NCI-H748 (cell line): Measurements from ENCODE around the gene ENTPD2.
"Not testable (repeated sequence)": the region's sequence is repeated elsewhere in the genome, so short reads cannot be mapped to it uniquely, and the experiment has no call there.

Experiments used
- DNase-seq: peaks from one replicate; lab custom pipeline; 2025; ENCODE audit not compliant: unreplicated experiment; lab: John Stamatoyannopoulos, UW

ENTPD2 gene

DNA sequence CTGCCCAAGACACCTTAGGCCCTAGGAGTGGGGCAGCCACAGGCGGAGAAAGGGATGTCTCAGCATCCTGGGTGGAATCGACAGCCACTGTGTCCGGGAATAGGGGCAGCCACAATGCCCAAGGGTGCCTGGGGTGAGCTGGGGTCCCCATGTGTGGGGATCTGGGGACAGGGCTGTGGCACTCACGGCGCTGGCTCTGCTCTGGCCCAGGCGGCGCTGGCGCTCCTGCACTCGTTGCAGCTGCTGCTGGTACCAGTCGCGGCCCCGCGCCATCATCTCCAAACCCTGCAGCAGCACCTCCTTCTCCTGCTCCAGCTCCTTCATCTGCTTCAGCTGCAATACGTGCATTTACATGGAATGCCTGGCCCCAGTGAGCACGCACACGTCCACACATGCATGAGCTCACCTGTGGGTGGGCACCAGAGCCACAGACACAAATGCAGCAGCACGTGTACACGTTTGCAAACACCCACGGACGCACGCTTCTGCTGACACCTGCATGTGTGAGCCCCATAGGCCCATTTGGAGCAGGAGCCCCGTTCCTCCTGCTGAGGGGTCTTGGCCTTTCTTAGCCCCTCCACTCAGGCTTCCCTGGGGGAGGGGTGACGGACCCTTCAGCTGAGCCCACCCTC lies 11.6 kb upstream of the ENTPD2 start:
- no peak for DNase-seq

DNA sequence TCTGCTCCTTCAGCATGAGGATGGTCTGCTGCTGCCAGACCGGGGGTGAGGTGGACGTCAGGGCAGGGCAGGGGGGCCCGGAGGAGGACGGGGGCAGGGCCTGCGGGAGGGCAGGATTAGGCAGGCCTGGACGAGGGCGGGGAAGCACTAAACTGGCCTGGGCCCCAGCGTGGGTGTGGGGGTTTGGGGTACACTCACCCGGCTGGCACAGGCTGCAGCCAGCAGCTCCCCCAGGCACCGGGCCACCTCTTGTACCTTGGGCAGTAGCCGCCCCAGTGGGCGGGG lies 11.0 kb upstream of the ENTPD2 start:
- DNase-seq = no peak

DNA sequence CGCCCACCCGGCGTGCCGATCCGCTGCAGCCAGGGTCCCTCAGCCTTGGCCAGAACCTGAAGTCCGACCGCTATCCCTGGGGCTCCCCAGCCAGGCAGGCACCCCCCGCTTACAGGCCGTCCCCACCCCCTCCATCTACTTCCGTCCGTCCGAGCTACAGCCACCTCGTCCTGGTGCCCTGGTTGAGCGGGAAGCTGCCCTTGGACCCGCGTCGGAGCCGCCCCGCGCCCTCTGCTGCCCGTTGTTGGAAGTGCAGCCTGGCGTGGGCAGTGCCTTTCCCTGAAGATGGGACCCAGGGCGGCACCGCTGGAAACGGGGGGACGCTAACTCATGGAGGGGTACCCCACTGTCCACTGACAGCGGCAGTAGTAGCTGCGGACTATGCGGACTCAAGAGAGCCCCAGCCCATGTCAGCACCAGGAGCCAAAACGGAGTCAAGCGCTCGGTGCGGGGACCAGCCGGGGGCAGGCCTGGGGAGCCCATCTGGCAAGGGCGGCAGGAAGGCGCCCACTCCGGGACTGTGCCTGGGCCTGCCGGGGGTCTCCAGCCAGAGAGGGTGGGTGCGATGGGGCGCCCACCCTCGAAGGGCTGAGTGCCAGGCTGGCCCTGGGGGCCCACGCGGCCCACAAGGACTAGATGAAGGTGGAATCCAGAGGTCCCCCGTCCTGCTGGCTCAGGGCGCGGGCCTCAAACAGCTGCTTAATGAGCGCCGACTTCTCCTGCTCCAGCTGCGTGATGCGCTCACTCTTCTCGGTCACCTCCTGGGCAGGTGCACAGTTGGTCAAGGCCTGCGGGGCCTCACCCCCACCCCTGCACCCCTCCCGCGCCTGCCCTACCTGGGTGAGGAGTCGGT lies 10.4 kb upstream of the ENTPD2 start:
- DNase-seq = peak; percentile 62

DNA sequence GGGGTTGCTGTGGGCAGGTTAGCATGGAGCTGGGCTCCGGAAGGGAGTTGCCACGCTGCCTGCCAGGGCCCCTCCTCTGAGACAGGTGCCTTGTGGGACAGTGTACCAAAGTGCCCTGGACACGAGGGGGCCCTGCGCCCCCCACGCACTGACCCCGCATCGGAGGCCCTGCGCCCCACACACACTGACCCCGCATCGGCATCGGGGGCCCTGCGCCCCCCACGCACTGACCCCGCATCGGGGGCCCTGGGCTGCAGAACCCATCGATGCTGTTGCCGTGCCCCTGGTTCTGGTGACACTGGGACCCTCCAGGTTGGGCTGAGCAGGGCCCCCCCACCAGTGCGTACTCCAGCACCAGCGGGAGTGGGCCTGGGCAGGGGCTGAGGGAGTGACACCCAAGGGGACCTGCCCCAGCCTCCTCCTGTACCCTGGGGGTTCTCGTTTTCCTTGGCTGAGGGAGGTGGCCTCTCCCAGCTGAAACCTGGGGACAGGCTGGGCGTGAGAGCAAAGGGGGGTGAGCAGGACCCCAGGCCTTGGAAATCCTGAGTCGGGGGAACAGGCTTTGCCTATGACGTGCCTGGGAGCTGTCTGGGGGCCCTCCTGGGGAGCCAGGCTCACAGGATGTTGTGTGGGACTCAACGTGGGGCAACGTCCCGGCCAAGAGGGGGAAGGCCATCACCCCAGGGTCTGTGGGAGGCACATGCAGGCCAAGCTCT lies 9.6 kb upstream of the ENTPD2 start:
- no peak for DNase-seq

DNA sequence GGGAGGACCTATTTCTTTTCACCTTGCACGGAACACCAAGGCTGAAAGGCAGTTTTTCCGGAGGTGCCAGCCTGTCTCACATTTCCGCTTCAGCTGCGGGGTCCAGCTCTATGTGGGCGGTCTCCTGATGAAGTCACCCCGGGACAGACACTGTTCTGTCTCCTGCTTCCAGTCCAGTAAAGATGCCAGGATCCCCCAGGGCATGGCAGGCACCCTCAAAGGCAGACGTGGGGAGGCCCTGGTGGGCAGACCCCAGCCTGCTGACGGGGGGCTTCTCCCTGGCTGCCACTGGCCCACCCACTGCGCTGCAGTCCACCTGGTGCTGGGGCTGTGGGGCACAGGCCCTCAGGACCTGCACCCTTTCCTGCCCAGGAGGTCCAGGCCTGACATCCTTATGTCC lies 8.9 kb upstream of the ENTPD2 start:
- DNase-seq = not testable (repeated sequence)

DNA sequence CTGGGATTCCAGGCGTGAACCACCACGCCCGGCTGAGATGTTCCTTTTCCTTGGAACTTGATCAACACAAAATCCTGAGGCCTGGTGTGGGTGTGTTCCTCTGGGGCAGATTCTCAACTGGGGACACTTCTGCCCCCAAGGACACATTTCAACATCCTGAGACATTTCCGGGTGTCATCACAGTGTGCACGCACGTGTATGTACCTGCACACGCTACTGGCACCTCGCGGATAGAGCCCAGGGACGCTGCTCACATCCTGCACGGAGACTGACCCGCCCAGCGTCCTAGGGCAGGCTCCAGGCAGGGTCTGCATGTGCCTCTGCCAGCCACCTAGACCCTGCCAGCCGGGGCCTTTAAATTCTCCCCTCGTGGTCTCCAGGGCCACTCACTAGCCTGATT lies 8.5 kb upstream of the ENTPD2 start:
- DNase-seq = no peak

DNA sequence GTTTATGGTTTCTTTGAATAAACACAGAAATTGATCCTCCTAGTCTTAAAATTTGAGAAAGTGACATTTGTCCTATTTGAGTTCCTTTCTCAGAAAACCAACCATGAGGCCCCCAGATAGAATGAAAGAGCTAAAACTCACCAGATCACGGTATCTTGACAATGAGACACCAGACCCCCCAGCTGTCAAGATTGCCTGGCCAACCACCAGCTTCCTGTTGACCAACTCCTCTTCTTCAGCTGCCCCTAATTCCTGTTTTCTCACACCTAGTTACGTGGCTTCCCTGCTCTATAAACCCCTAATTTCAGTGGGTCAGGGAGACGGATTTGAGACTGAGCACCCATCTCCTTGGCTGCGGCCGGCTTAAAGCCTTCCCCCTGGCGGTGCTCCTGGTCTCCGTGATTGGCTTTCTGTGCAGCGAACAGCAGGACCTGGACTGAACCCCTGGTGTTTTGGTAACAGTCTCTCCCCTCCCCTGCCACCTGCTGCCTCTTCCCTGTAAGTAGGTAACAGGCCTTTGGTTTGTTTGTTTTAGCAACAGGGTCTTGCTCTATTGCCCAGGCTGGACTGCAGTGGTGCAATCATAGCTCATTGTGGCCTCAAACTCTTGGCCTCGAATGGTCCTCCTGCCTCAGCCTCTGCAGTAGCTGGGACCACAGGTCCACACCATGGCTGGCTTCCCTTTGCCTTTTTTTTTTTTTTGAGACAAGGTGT lies 4.8 kb upstream of the ENTPD2 start:
- no peak for DNase-seq

DNA sequence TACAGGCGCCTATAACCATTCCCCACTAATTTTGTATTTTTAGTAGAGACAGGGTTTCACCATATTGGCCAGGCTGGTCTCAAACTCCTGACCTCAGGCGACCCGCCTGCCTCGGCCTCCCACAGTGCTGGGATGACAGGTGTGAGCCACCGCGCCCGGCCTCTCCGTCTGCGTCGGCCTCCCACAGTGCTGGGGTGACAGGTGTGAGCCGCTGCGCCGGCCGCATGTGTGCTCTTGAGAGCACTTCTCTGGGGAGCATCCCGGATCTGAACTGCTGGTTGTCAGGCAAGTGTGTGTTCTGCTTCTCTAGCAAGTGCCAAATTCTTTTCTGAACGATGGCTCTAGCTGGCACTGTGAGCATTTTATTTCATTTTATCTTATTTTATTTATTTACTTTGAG lies 3.7 kb upstream of the ENTPD2 start:
- DNase-seq = peak; percentile 33

DNA sequence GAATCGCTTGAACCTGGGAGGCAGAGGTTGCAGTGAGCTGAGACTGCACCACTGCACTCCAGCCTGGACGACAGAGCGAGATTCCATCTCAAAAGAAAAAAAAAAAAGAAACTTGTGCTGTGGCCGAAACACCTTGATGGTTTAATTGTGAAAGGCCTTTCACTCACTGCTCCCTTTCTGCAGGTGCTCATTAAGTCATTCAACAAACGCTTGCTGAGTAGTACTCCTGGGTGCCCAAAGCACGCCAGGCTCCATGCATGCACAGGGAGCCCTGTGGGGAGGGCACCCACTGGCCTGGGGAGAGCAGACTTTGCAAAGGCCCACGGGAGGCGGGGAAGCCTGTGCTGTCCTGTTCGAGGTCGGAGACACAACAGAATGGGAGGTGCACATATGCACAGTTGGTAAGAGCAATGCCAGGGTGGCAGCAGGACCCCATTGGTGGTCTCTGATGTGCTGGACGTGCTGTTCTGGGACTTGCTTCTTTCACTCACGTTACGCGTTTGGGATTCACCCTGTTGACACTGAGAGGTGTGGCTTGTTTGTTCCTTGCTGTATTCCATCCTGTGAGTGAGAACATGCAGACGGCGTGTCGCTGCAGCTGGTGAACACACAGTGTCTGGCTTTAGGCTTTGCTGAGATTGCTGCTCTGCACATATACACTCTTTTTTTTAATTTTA lies 3.0 kb upstream of the ENTPD2 start:
- DNase-seq = peak; percentile 56

DNA sequence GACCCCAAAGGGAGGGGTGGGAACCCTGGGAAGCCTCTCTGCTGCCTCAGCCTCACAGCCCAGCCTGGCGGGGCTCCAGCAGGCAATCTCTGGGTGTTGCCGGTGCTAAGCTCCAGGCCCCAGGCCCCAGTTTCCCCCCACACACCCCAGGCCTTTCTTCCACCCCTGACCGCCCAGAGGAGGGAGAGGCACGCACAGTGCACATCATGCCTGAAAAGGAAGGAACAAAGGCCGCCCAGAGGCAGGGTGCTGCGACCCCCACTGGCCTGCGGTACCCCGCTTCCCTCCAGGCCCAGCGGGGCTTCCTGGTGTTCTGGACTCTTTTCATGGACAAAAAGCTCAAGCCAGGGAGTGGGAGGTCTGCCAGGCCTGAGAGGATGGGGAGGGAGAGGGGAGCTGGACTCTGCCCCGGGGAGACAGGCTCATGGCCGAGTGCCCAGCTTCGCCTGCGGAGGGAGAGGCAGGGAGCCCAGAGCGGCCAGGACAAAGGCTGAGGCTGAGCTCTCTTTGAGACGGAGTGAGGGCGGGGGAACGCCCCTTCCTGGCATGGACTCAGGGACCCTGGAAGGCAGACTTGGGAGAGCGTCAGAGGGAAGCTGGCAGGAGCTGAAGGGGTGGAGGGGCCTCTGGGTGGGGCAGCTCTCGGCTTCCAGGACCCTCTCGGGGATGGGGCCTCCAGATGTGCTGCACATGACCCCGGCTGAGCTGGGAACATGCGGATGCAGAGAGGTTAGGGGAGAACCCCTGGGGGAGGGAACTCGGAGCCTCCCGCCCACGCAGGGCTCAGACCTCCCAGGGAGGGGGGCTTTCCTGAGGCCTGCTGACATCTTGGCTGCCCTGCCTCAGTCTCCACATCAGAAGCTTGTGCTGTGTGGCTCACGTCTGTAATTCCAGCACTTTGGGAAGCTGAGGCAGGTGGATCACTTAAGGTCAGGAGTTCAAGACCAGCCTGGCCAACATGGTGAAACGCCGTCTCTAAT lies 1.8 kb upstream of the ENTPD2 start:
- no peak for DNase-seq

DNA sequence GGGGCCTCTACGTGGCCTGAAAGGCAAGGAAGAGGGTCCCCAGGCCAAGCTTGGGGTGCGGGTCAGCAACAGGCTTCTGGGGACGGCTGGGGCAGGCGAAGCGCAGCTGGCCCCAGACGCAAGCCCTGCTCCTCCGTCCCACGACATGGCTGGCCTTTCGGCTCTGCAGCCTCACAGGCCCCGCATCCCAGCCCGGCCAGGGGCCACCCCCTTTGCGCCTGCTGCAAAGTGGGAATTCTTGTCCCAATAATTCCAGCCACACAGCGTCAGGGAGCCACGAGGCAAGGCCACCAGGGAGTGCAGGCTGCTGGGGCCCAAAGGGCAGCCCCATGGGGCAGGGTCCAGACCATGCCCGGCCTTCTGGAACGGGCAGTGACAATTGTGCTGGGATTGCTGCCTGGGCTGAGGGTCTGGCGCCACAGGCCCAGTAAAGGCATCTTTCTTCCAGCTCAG lies 1.1 kb upstream of the ENTPD2 start:
- DNase-seq = no peak

DNA sequence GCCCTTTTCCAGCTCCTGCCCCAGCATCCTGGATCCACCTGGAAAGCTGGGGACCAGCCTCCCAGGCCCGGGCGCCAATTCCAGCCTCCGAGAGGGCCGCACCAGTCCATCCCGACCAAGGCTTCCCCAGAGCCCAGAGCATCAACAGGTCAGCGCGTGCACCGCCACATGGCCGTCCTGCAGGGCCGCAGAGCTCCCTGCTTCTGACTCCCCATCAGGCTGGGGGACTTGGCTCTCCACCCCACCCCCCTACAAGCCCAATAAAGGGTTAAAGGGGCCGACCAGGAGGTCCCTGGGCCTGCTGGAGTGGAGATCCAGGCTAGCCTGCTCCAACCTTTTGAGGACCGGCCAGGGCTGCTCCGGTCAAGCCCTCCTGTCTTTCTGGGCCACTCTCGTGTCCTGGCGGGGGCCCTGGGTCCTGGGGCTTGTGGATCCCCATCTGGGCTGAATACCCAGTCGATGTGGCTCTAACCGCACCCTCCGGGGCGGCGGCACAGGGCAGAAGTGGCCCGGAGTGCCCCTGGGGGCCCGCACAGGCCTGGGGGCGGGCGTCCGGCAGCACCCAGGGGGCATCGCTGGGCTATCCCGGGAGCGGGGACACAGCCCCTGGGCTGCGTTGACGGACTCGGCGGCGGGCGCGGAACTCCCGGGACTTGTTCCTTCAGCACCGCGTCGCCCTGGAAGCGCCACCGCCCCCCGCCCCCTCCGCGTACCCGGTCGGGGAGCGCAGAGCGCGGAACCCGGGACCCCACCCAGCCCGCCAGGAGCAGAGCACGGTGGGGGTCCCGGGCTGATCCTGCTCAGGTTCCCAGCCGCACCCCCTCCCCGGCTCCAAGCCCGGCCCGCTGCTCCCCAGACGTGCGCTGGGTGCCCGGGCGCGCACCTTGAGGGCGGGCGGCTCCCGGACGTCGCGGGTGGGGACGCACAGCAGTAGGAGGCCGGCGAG lies 590 bp downstream of the ENTPD2 start:
- DNase-seq = peak; percentile 56

DNA sequence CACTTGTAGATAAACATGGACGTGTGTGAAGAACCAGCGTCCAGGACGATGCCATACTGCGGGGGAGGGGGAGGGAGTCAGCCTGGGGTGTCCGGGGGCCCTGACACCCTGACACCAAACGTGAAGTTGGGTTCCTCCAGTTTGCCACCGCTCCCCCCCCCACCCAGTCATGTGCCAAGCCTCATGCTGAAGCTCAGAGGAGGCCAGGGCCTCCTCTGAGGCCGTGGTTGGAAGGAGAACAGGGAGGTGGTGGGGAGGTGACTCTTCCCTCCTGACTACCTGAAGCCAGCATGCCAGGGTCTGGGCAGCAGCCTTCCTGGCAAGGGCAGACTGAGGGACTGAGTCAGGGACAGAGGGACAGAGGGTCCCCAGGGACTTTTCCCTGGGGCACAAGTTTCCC lies 1.6 kb downstream of the ENTPD2 start:
- DNase-seq = no peak

DNA sequence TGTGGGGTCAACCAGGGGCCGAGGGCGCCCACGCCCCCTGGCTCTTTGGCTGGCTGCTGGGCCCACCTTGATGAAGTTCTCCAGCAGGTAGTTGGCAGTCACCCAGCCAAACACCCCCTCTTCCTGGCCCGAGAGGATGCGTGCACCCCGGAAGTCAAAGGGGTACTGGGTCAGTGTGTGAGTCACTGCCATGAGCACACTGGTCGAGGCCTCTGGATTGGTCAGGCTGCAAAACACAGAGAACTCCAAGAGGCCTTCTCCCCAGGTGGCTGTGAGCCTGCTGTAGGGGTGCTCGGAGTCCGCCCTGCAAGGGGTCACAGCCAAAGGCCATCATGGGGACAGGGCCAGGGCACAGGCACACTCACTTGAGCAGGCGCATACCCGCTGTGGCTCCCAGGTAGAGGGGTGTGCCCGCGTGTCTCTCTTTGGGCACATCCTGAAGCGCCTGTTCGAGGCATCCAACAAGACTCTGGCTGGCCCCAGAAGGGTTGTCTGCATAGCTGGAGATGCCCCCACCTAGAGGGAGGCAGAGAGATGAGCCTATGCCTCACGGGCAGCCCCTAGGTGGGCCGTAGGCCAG lies 2.6 kb downstream of the ENTPD2 start:
- no peak for DNase-seq

DNA sequence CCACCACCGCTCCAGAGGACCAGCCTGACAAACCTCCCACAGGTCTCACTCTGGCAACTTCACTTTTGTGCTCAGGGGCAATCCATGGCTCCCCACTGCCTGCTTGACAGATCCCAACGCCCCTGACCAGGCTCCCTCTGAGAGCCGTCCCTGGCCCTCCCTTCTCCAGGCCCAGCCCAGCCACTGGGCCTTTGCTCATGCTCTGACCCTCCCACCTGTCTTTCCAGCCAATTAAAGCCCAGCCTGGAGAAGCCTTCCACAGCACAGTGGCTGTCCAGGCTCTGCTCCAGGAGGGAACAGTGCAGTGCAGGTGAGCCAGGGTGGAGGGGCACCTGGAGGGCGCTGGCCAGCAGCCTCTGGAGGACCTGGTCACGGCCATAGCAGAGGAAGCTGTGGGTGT lies 3.3 kb downstream of the ENTPD2 start:
- peak; percentile 21 for DNase-seq

DNA sequence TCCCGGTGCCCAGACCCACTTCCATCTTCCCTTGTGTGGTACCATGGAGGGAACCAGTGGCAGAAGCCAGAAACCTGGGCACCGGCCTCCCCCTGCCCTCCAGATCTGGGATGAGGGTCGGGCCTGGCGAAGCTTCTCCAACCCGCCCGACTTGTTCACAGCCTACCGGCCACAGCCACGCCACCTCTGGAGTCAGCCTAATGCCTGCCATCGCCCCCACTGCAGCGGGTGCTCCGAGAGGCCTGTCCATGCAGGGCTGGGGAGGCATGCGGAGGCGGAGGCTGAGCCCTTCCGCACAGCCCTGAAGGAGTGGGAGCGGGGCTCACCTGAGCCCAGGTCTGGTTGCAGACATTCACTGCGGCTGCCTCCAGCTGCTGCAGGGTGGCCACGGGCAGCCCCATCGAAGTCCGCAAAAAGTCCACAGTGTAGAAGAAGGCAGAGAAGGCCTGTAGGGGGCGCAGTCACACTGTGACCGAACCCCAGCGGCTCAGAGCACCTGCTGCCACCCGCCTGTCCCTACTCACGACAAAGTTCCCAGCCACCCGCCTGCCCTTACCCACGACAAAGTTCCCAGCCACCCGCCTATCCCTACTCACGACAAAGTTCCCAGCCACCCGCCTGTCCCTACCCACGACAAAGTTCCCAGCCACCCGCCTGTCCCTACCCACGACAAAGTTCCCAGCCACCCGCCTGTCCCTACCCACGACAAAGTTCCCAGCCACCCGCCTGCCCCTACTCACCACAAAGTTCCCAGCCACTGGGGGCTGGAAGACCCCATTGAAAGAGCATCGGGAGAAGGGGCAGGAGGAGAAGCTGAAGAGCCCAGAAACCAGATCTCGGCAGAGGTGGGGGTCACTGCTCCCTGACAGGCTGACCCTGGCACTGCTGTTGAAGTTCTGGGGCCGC lies 4.1 kb downstream of the ENTPD2 start:
- peak; percentile 75 for DNase-seq
